Kidney (tissue), 14 donors: Measurements from ENCODE around the gene SDK1. TPM values are rescaled to one million over a fixed set of nuclear protein-coding genes. Genes with fewer than 3 reads are reported as not detected.

Experiments used
- DNase-seq, 5 donors: peaks; one replicate each; pipeline ENCODE4 v3.0.0-alpha.2; 2013 to 2020
- FAIRE-seq: peaks from 2 replicates; lab custom pipeline; 2012; peaks lifted over from hg19 to GRCh38; lab: Jason Lieb, UNC
- H3K27ac ChIP-seq, 2 donors: one replicate each; pipeline ENCODE4 v1.7.0; 2013; ENCODE audit warnings: low read depth in 2 of 2, low read length in 2 of 2, inconsistent platforms in 1 of 2
- H3K27me3 ChIP-seq: one replicate; pipeline ENCODE4 v1.7.1; 2013; ENCODE audit warnings: low read length, inconsistent platforms; ENCODE audit not compliant: control insufficient read depth, insufficient read depth
- H3K36me3 ChIP-seq, 3 donors: one replicate each; pipeline versions ENCODE4 v1.7.0 to v1.7.1; 2013; ENCODE audit warnings: low read length in 3 of 3, control low read depth in 1 of 3, inconsistent platforms in 1 of 3; ENCODE audit not compliant: insufficient read depth in 3 of 3, control insufficient read depth in 2 of 3
- H3K4me1 ChIP-seq, 3 donors: one replicate each; pipeline versions ENCODE4 v1.7.0 to v1.7.1; 2013; ENCODE audit warnings: low read length in 3 of 3, inconsistent platforms in 1 of 3, low read depth in 1 of 3; ENCODE audit not compliant: control insufficient read depth in 2 of 3, insufficient read depth in 2 of 3
- H3K4me3 ChIP-seq, 3 donors: one replicate each; pipeline versions ENCODE4 v1.7.0 to v1.8.1; 2013; ENCODE audit warnings: low read length in 3 of 3, control low read depth in 1 of 3, inconsistent platforms in 1 of 3
- H3K9ac ChIP-seq, 3 donors: one replicate each; pipeline versions ENCODE4 v1.7.0 to v1.7.1; 2013; ENCODE audit warnings: low read length in 3 of 3, control low read depth in 1 of 3, inconsistent platforms in 1 of 3
- H3K9me3 ChIP-seq, 3 donors: one replicate each; pipeline versions ENCODE4 v1.7.0 to v1.7.1; 2013; ENCODE audit warnings: low read length in 3 of 3, control low read depth in 1 of 3, inconsistent platforms in 1 of 3; ENCODE audit not compliant: control insufficient read depth in 2 of 3, insufficient read depth in 1 of 3
- intact Hi-C: fragments of 100-400 bp; cut with DNase I; formaldehyde crosslinking; loops from one replicate; pipeline ENCODE4 v1.11.1; 2022
- polyA plus RNA-seq: library from polyadenylated mRNA; stranded (reverse); fragments of 350-450 nt; fragmentation: Illumina TruSeq; extraction: RNeasy Lipid Tissue Mini Kit (QIAGEN cat#74804); gene quantifications from one replicate; pipeline ENCODE4 v1.2.3, GENCODE V29; 2014; ENCODE audit warnings: low read depth, low replicate concordance; ENCODE audit not compliant: insufficient read depth
- total RNA-seq: library from RNA; stranded (reverse); fragmentation: NEBNext Ultra II Directional; extraction: Animal tissue kit (Norgen Biotek cat#: 25700); gene quantifications from one replicate; pipeline ENCODE4 v1.2.1, GENCODE V29; 2021
- TF ChIP-seq, protein P1 (sequence below): IDR thresholded peaks from 3 replicates; pipeline ENCODE4 v1.5.1; 2012; ENCODE audit warnings: mild to moderate bottlenecking, moderate library complexity, borderline replicate concordance; ENCODE audit not compliant: insufficient read depth; ENCODE audit errors: extremely low read depth
- donor health status: control.
- donor health status: control.
- donor health status: control.
- donor health status: control.
- donor health status: control.
- donor health status: DM: yes; HTN: yes; CAD: no.
- donor health status: Normal renal cell carcinoma (clear cell type).

SDK1 gene
- total and polyA plus RNA-seq, 2 donors from 2014 or later = 2.0 to 38.3 TPM

DNA sequence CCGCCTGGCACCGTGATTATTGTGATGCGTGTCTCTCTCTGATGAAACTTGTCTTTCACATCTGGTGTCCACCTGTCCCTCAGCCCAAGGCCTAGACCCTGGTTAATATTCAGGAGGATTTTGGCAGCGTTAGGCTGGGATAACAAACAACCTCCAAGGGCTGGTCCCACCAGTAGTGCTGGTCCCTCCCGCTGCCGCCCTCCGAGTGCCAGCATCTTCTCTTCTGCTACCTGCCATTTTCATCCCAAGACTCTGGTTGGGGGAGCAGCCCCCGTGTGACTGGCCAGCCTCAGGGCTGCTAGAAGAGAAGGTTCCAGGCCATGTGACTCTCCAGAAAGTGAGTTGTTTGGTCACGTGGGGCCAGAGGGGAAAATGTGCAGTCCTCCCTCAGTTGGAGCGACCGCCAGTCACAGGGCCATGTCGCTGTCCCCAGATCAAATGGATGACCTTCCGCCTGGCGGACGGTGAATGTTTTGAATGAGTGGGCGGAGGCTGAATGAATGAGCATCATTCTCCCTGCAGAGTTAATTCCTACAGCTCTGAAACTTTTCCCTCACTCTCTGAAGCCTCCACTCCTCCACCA lies 901.2 kb downstream of the SDK1 start:
- FAIRE-seq = no peak
- peak in 4 of 5 donors; percentile 41 to 70 (median 62) for DNase-seq
- Histone ChIP-seq H3K4me3 (no peak overlapping the region), H3K27ac (no peak overlapping the region), H3K36me3 (no peaks in the 10 kb centered on the region), H3K27me3 (no peaks in the 10 kb centered on the region), H3K9ac (no peak overlapping the region), H3K4me1 (no peaks in the 10 kb centered on the region), H3K9me3 (no peaks in the 10 kb centered on the region)
- intact Hi-C loops = no loop called here
- TF ChIP-seq, protein P1, sequence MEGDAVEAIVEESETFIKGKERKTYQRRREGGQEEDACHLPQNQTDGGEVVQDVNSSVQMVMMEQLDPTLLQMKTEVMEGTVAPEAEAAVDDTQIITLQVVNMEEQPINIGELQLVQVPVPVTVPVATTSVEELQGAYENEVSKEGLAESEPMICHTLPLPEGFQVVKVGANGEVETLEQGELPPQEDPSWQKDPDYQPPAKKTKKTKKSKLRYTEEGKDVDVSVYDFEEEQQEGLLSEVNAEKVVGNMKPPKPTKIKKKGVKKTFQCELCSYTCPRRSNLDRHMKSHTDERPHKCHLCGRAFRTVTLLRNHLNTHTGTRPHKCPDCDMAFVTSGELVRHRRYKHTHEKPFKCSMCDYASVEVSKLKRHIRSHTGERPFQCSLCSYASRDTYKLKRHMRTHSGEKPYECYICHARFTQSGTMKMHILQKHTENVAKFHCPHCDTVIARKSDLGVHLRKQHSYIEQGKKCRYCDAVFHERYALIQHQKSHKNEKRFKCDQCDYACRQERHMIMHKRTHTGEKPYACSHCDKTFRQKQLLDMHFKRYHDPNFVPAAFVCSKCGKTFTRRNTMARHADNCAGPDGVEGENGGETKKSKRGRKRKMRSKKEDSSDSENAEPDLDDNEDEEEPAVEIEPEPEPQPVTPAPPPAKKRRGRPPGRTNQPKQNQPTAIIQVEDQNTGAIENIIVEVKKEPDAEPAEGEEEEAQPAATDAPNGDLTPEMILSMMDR = no peak

DNA sequence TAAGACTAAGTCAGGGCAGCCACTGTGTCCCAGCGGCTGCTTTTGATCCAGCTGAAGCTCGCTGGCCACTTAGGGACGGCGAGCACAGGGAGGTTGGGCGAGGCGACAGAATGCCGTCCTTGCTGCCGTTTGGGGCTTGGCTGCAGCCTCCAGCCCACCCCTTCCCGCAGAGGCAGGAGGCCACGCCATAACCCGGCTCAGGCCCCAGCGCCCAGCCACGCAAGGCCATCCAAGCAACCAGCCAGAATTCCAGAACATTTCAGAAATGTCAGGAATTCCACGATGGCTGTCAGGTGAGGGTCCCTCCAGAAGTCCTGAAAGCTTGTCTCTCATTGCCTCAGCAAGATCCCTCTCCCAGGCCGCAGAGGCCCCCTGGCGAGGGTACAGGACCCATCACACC lies 901.9 kb downstream of the SDK1 start:
- Histone ChIP-seq H3K4me3 (no peak overlapping the region), H3K9ac (no peak overlapping the region), H3K36me3 (no peaks in the 10 kb centered on the region), H3K9me3 (no peaks in the 10 kb centered on the region), H3K4me1 (no peaks in the 10 kb centered on the region), H3K27ac (no peak overlapping the region), H3K27me3 (no peaks in the 10 kb centered on the region)
- TF ChIP-seq, protein P1 = no peak
- FAIRE-seq (no peak), DNase-seq (peak in 3 of 5 donors; percentile 35 to 53 (median 48))
- intact Hi-C loops = no loop called here

DNA sequence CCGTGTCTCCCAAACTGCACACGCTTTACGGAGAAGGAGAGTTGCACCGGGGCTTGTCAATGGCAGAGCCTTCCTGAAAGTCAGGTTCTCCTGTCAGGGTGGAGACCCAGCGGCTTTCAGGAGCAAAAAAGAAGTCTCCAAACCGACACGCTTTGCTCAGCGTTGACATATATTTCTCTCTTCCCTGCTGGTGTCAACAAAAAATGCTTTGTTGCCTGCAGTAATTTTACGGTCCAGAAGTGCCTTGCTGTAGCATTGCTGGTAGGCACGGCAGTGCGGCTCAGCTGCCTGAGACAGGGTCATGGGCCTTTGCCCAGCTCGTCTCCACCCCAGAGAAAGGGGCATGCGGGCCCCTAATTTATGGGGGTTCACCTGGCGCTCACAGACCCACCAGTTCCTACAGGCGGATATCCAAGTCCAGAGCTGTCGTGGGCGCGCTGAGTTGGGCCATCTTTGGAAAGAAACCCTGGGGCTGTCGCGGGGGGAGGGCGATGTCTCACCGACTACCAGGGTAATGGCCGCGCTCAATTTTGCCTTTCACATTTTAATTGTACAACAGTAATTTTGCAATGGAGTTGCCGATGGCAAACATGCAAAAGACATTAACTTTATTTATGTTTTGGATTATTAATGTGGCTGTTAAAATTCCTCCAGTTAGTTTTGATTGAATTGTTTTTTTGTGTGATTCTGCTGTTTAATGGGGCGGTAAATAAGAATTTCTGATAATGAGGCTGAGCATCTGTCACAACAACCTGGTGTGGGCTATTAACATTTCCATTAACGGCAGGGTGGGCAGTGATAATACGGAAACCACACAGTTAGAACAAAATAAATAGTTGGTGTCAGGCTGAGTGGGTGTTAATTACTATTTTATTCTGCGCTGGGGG lies 902.8 kb downstream of the SDK1 start:
- TF ChIP-seq, protein P1 = no peak
- no peaks in the 10 kb centered on the region for H3K9me3 ChIP-seq

More for the DNA sequence above, 902.8 kb downstream of the SDK1 start:
- Histone ChIP-seq H3K27ac (no peak overlapping the region), H3K27me3 (no peaks in the 10 kb centered on the region), H3K36me3 (no peaks in the 10 kb centered on the region), H3K4me1 (no peaks in the 10 kb centered on the region), H3K4me3 (no peak overlapping the region), H3K9ac (no peak overlapping the region)
- intact Hi-C loops = no loop called here
- FAIRE-seq = no peak
- DNase-seq = peak in 3 of 5 donors; percentile 54 to 71 (median 60)
